ENCODE data around the gene CRACDL.

Gene CRACDL

DNA sequence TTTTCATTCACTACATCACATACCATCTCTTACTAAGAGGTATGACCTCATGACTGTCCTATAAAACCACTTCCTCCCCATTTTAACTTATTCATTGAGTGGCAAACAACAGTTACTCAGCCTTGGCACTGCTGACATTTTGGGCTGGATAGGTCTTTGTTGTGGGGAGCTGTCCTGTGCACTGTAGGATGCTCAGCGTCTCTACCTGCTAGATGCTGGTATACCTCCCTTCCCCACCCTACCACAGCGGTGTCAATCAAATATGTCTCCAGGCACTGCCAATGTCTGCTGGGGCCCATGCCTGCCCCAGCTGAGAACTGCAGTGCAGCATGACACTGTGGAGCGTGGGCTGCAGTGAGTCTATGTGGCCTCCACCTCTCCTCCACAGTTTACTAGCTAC, 128.8 kb downstream of the CRACDL start:
- TF ChIP-seq, protein P1, sequence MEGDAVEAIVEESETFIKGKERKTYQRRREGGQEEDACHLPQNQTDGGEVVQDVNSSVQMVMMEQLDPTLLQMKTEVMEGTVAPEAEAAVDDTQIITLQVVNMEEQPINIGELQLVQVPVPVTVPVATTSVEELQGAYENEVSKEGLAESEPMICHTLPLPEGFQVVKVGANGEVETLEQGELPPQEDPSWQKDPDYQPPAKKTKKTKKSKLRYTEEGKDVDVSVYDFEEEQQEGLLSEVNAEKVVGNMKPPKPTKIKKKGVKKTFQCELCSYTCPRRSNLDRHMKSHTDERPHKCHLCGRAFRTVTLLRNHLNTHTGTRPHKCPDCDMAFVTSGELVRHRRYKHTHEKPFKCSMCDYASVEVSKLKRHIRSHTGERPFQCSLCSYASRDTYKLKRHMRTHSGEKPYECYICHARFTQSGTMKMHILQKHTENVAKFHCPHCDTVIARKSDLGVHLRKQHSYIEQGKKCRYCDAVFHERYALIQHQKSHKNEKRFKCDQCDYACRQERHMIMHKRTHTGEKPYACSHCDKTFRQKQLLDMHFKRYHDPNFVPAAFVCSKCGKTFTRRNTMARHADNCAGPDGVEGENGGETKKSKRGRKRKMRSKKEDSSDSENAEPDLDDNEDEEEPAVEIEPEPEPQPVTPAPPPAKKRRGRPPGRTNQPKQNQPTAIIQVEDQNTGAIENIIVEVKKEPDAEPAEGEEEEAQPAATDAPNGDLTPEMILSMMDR (IDR thresholded peaks at IDR 0.05; ENCODE audit: low read depth, low read length, missing control alignments): no peak
- no peak for DNase-seq (ENCODE audit: extremely low read depth, low read depth)
- no peak overlapping the region for H3K4me3 ChIP-seq (replicated peaks; ENCODE audit: low read depth, low read length)

DNA sequence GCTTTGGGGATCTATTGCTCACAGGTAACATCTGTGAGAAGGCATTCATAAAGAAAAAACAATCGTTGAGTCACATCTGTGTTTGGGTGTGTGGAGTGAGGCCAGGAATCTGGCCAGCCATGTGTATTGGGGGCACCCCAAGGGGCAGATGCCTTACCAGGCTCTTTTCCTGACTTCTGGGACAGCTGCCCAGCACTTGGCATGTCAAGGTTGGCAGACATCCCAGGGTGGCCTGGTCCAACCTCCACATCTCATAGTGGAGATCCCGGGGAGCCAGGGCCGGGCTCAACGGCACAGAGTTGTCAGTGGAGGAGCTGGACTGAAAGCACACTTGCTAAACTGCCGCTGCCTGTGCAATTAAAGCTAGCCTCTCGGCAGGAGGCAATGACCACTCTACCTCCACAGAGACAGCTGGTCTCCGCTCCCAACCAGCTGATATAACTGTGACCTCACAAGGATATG, 129.8 kb downstream of the CRACDL start:
- H3K4me3 ChIP-seq (replicated peaks; ENCODE audit: low read depth, low read length): no peak overlapping the region
- TF ChIP-seq, protein P1 (IDR thresholded peaks at IDR 0.05; ENCODE audit: low read depth, low read length, missing control alignments): no peak
- no peak for DNase-seq (ENCODE audit: extremely low read depth, low read depth)

DNA sequence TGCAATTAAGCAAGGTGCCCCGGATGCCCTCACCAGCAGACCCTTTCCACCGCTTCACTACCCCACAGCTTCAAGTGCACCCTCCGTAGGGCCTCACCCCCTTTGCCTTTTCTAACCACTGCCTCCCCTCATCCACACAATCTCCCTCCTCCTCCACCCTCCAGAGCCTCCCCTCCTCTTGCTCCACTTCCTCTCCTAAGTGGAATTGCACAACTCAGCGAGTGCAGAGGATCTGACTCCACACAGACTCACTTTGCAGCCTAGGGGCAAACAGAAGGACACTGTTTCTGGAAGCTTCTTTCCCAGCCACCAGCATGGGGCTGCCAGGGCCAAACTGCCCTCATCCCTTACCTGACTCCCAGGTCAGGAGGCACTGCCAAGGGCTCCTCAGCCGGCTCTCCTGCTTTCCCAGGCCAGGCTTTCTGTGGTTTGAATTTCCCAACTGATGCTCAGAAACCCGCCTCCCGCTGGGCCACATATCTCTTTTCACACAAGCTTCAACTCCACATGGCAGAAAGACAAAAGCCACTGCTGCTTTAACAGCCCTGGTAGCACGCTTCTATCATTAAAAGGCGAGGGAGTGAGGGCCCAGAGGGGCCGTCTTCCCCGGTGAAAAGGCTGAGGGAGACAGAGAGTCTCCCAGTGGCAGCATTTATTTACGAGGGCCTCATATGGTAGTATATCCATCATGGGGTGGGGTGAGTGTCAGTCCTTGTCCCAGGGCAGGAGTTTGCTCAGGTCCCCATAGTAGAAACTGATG, 130.4 kb downstream of the CRACDL start:
- no peak for DNase-seq (ENCODE audit: extremely low read depth, low read depth)
- H3K4me3 ChIP-seq (replicated peaks; ENCODE audit: low read depth, low read length): no peak overlapping the region
- TF ChIP-seq, protein P1 (IDR thresholded peaks at IDR 0.05; ENCODE audit: low read depth, low read length, missing control alignments): no peak

DNA sequence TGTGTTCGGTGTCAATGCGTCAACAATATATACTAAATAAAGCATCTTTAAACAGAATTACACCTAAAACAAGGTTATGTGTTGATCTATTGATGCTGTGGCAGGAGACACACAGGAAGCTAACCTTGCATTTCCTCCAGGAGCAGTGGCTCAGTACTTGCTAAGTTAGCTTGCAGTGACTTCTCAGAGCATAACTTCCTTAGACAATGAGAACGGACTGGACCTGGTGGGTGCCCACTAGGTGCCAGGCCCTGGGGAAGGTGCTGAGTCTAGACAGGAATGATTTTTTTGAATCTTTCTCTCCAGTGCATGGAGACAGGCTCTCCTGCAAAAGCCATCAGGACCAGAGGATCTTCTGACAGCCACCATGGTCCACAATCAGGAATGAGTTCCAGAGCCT, 131.3 kb downstream of the CRACDL start:
- DNase-seq (ENCODE audit: extremely low read depth, low read depth): no peak
- TF ChIP-seq, protein P1 (IDR thresholded peaks at IDR 0.05; ENCODE audit: low read depth, low read length, missing control alignments): no peak

DNA sequence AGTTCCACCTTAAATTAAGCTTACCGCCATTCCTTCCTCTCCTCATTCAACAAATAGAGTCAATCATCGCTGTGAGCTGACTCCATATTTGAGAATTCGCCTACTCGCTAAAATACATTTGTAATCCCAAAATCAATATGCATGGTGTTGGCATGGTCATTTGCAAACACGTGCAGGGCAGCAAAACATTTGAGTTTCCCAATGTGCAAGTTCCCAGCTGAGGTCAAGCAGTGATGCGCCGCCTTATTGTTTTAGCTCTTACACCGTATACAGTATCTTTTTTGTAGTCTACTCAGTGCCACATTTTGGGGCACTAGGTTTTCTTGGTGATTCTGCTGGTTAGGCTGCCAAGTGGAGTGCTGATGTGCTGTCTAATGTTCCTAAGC, 131.8 kb downstream of the CRACDL start:
- no peak overlapping the region for H3K4me3 ChIP-seq (replicated peaks; ENCODE audit: low read depth, low read length)
- TF ChIP-seq, protein P1 (IDR thresholded peaks at IDR 0.05; ENCODE audit: low read depth, low read length, missing control alignments): no peak
- DNase-seq (ENCODE audit: extremely low read depth, low read depth): no peak

More for the DNA sequence above, 131.3 kb downstream of the CRACDL start:
- no peak overlapping the region for H3K4me3 ChIP-seq (replicated peaks; ENCODE audit: low read depth, low read length)

DNA sequence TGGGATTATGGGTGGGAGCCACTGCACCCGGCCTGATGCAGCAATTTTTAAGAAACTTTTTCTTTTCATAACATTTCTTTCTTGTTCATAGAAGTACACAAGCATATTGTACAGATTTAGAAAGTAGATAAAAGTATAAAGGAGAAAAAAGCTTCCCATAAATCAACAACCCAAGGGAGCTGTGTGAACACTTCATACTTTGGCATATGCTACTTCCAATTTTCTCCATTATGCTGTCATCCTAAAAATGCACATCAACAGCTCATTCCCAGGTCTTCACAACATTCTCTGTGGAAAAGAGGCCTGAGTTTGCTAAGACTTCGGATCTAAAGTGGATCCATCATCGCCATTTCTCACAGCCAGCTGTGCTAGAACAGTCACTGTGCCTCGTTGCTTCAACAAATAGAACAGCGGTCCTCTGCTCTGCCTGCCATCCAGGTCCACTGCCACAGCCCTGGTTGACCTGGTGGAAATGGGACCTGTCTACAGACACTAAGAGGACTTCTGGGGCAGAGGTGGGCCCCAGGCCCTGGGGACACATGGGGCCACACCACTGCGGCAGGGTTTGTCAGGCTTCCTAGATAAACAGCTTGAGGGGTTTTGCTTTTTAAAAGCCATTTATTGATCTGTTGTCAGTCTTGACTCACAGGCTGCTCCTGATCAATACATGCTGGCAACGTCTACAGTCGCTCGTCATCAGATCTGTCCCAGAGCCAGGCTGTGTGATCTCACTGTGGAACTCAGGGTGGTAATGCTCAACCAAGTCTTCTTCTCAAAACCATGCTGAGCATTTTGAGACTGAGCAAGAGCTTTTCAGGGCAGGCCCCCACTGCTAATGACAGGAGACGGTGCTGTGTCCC, 132.4 kb downstream of the CRACDL start:
- TF ChIP-seq, protein P1 (IDR thresholded peaks at IDR 0.05; ENCODE audit: low read depth, low read length, missing control alignments): no peak
- no peak overlapping the region for H3K4me3 ChIP-seq (replicated peaks; ENCODE audit: low read depth, low read length)
- no peak for DNase-seq (ENCODE audit: extremely low read depth, low read depth)
